ENCODE measurements around the gene FAM118A.
"Not testable (repeated sequence)": the region's sequence is repeated elsewhere in the genome, so short reads cannot be mapped to it uniquely, and the experiment has no call there.

The FAM118A gene

GRCh38 chr22:45309422-45310227, at the start of gene FAM118A:
FAM118A (plus strand) TSS chr22:45309934; CDS start chr22:45322380, 12,446 bp downstream.
- peak within 1 kb of the TSS; percentile 66 for H3K9ac ChIP-seq (ENCODE audit: low read length)
- H3K36me3 ChIP-seq (ENCODE audit: control insufficient read depth, insufficient read depth, low read length), result no peaks in the 10 kb centered on the region
- H3K4me3 ChIP-seq (ENCODE audit: low read length), result peak within 1 kb of the TSS; percentile 74
- H3K27me3 ChIP-seq (ENCODE audit: control insufficient read depth, insufficient read depth, low read length), result no peaks in the 10 kb centered on the region
- H3K27ac ChIP-seq (ENCODE audit: low read depth, low read length), result peak within 1 kb of the TSS; percentile 85
- no peaks in the 10 kb centered on the region for H3K4me1 ChIP-seq (ENCODE audit: control insufficient read depth, insufficient read depth, low read length)

- not testable (repeated sequence) for H3K27ac ChIP-seq (ENCODE audit: low read depth, low read length); H3K36me3 ChIP-seq (ENCODE audit: control insufficient read depth, insufficient read depth, low read length)
These were observed 49.4 kb upstream of the FAM118A start for GRCh38 chr22:45260395-45260759.

GRCh38 chr22:45261407-45262088, 48.2 kb upstream of the FAM118A start:
- Histone ChIP-seq H3K27ac (ENCODE audit: low read depth, low read length) (no peak overlapping the region), H3K4me3 (ENCODE audit: low read length) (no peak overlapping the region), H3K27me3 (ENCODE audit: control insufficient read depth, insufficient read depth, low read length) (no peaks in the 10 kb centered on the region), H3K9ac (ENCODE audit: low read length) (no peak overlapping the region), H3K36me3 (ENCODE audit: control insufficient read depth, insufficient read depth, low read length) (no peaks in the 10 kb centered on the region), H3K4me1 (ENCODE audit: control insufficient read depth, insufficient read depth, low read length) (peaks cover 2% of the 10 kb centered on the region)

More at GRCh38 chr22:45260395-45260759, 49.4 kb upstream of the FAM118A start:
- not testable (repeated sequence) for H3K4me1 ChIP-seq (ENCODE audit: control insufficient read depth, insufficient read depth, low read length); H3K9ac ChIP-seq (ENCODE audit: low read length); H3K27me3 ChIP-seq (ENCODE audit: control insufficient read depth, insufficient read depth, low read length); H3K4me3 ChIP-seq (ENCODE audit: low read length)

- Histone ChIP-seq H3K4me3 (ENCODE audit: low read length) (no peak overlapping the region), H3K9ac (ENCODE audit: low read length) (no peak overlapping the region), H3K27ac (ENCODE audit: low read depth, low read length) (no peak overlapping the region), H3K4me1 (ENCODE audit: control insufficient read depth, insufficient read depth, low read length) (peaks cover 2% of the 10 kb centered on the region), H3K27me3 (ENCODE audit: control insufficient read depth, insufficient read depth, low read length) (no peaks in the 10 kb centered on the region), H3K36me3 (ENCODE audit: control insufficient read depth, insufficient read depth, low read length) (no peaks in the 10 kb centered on the region)
These were observed 47.4 kb upstream of the FAM118A start for GRCh38 chr22:45262195-45262930.

- H3K4me1 ChIP-seq (ENCODE audit: control insufficient read depth, insufficient read depth, low read length), result peaks cover 2% of the 10 kb centered on the region
- no peak overlapping the region for H3K4me3 ChIP-seq (ENCODE audit: low read length)
- H3K27me3 ChIP-seq (ENCODE audit: control insufficient read depth, insufficient read depth, low read length), result no peaks in the 10 kb centered on the region
- no peak overlapping the region for H3K27ac ChIP-seq (ENCODE audit: low read depth, low read length)
- H3K9ac ChIP-seq (ENCODE audit: low read length), result no peak overlapping the region
- H3K36me3 ChIP-seq (ENCODE audit: control insufficient read depth, insufficient read depth, low read length), result no peaks in the 10 kb centered on the region
These were observed 46.7 kb upstream of the FAM118A start for GRCh38 chr22:45262931-45263462.

GRCh38 chr22:45263463-45264269, 46.1 kb upstream of the FAM118A start:
- Histone ChIP-seq H3K36me3 (ENCODE audit: control insufficient read depth, insufficient read depth, low read length) (no peaks in the 10 kb centered on the region), H3K27me3 (ENCODE audit: control insufficient read depth, insufficient read depth, low read length) (no peaks in the 10 kb centered on the region), H3K27ac (ENCODE audit: low read depth, low read length) (peak overlapping the region; percentile 14), H3K9ac (ENCODE audit: low read length) (no peak overlapping the region), H3K4me3 (ENCODE audit: low read length) (no peak overlapping the region), H3K4me1 (ENCODE audit: control insufficient read depth, insufficient read depth, low read length) (peaks cover 2% of the 10 kb centered on the region)

- no peak overlapping the region for H3K4me3 ChIP-seq (ENCODE audit: low read length)
- no peaks in the 10 kb centered on the region for H3K36me3 ChIP-seq (ENCODE audit: control insufficient read depth, insufficient read depth, low read length)
- no peak overlapping the region for H3K27ac ChIP-seq (ENCODE audit: low read depth, low read length)
- H3K27me3 ChIP-seq (ENCODE audit: control insufficient read depth, insufficient read depth, low read length), result no peaks in the 10 kb centered on the region
- peaks cover 4% of the 10 kb centered on the region for H3K4me1 ChIP-seq (ENCODE audit: control insufficient read depth, insufficient read depth, low read length)
- H3K9ac ChIP-seq (ENCODE audit: low read length), result no peak overlapping the region
These were observed 44.2 kb upstream of the FAM118A start for GRCh38 chr22:45265535-45265934.

- no peaks in the 10 kb centered on the region for H3K36me3 ChIP-seq (ENCODE audit: control insufficient read depth, insufficient read depth, low read length)
- H3K4me3 ChIP-seq (ENCODE audit: low read length), result peak overlapping the region; percentile 60
- no peak overlapping the region for H3K9ac ChIP-seq (ENCODE audit: low read length)
- H3K27ac ChIP-seq (ENCODE audit: low read depth, low read length), result no peak overlapping the region
- H3K4me1 ChIP-seq (ENCODE audit: control insufficient read depth, insufficient read depth, low read length), result peaks cover 12% of the 10 kb centered on the region
- no peaks in the 10 kb centered on the region for H3K27me3 ChIP-seq (ENCODE audit: control insufficient read depth, insufficient read depth, low read length)
These were observed 41.4 kb upstream of the FAM118A start for GRCh38 chr22:45268167-45268957.

- peak overlapping the region; percentile 64 for H3K4me3 ChIP-seq (ENCODE audit: low read length)
- peaks cover 9% of the 10 kb centered on the region for H3K4me1 ChIP-seq (ENCODE audit: control insufficient read depth, insufficient read depth, low read length)
- H3K36me3 ChIP-seq (ENCODE audit: control insufficient read depth, insufficient read depth, low read length), result no peaks in the 10 kb centered on the region
- no peak overlapping the region for H3K27ac ChIP-seq (ENCODE audit: low read depth, low read length)
- H3K9ac ChIP-seq (ENCODE audit: low read length), result no peak overlapping the region
- H3K27me3 ChIP-seq (ENCODE audit: control insufficient read depth, insufficient read depth, low read length), result no peaks in the 10 kb centered on the region
These were observed 40.5 kb upstream of the FAM118A start for GRCh38 chr22:45268958-45269844.

- Histone ChIP-seq H3K27ac (ENCODE audit: low read depth, low read length) (no peak overlapping the region), H3K27me3 (ENCODE audit: control insufficient read depth, insufficient read depth, low read length) (no peaks in the 10 kb centered on the region), H3K4me1 (ENCODE audit: control insufficient read depth, insufficient read depth, low read length) (peaks cover 9% of the 10 kb centered on the region), H3K9ac (ENCODE audit: low read length) (no peak overlapping the region), H3K36me3 (ENCODE audit: control insufficient read depth, insufficient read depth, low read length) (no peaks in the 10 kb centered on the region), H3K4me3 (ENCODE audit: low read length) (no peak overlapping the region)
These were observed 39.4 kb upstream of the FAM118A start for GRCh38 chr22:45270095-45271020.

Measured in rectal smooth muscle tissue (tissue), 1 donor.